H9 (cell line): ENCODE data around the gene GAP43. TPM values are rescaled to one million over a fixed set of nuclear protein-coding genes. Genes with fewer than 3 reads are reported as not detected.

ENCODE experiments used
- DNase-seq: peaks from one replicate; pipeline ENCODE4 v3.0.0-alpha.2; 2017
- H2AFZ ChIP-seq: one replicate; pipeline ENCODE4 v1.6.1; 2013; ENCODE audit warnings: mild to moderate bottlenecking, low read length, control low read depth, moderate library complexity
- H2AK5ac ChIP-seq: 2 replicates; pipeline ENCODE4 v1.6.1; 2013; ENCODE audit warnings: low read length, control low read depth, mixed read lengths; ENCODE audit not compliant: insufficient read length
- H2BK120ac ChIP-seq: one replicate; pipeline ENCODE4 v1.6.1; 2013; ENCODE audit warnings: low read depth, mild to moderate bottlenecking, low read length, control low read depth, inconsistent platforms; ENCODE audit not compliant: poor library complexity, severe bottlenecking
- H2BK12ac ChIP-seq: 2 replicates; pipeline ENCODE4 v1.6.1; 2013; ENCODE audit warnings: low read length, control low read depth, mixed read lengths, low read depth; ENCODE audit not compliant: insufficient read length
- H2BK15ac ChIP-seq: 2 replicates; pipeline ENCODE4 v1.6.1; 2013; ENCODE audit warnings: low read depth, low read length, control low read depth
- H2BK20ac ChIP-seq: one replicate; pipeline ENCODE4 v1.6.1; 2013; ENCODE audit warnings: low read depth, mild to moderate bottlenecking, low read length, control low read depth, inconsistent platforms; ENCODE audit not compliant: poor library complexity, severe bottlenecking
- H2BK5ac ChIP-seq: 2 replicates; pipeline ENCODE4 v1.6.1; 2013; ENCODE audit warnings: low read length, control low read depth, mixed read lengths; ENCODE audit not compliant: insufficient read length
- H3K14ac ChIP-seq: 2 replicates; pipeline ENCODE4 v1.6.1; 2013; ENCODE audit warnings: low read length, control low read depth; ENCODE audit not compliant: insufficient read depth
- H3K18ac ChIP-seq: 2 replicates; pipeline ENCODE4 v1.6.1; 2013; ENCODE audit warnings: low read depth, mild to moderate bottlenecking, mixed read lengths, low read length, control low read depth; ENCODE audit not compliant: insufficient read length
- H3K23ac ChIP-seq: 2 replicates; pipeline ENCODE4 v1.6.1; 2013; ENCODE audit warnings: low read length, control low read depth, mixed read lengths, low read depth; ENCODE audit not compliant: insufficient read length
- H3K23me2 ChIP-seq: 2 replicates; pipeline ENCODE4 v1.6.1; 2013; ENCODE audit warnings: low read depth, mild to moderate bottlenecking, mixed read lengths, low read length, control low read depth; ENCODE audit not compliant: insufficient read length, poor library complexity, severe bottlenecking
- H3K27ac ChIP-seq: 2 replicates; pipeline ENCODE4 v1.5.1; 2013; ENCODE audit warnings: low read length, control low read depth, mixed read lengths, low read depth; ENCODE audit not compliant: insufficient read length
- H3K27me3 ChIP-seq: 2 replicates; pipeline ENCODE4 v1.6.1; 2013; ENCODE audit warnings: low read length, control low read depth, inconsistent platforms; ENCODE audit not compliant: insufficient read depth
- H3K4ac ChIP-seq: 2 replicates; pipeline ENCODE4 v1.6.1; 2013; ENCODE audit warnings: low read depth, mild to moderate bottlenecking, control low read depth, inconsistent platforms, low read length, moderate library complexity
- H3K4me1 ChIP-seq: 2 replicates; pipeline ENCODE4 v1.6.1; 2013; ENCODE audit warnings: low read length, control low read depth, inconsistent platforms; ENCODE audit not compliant: insufficient read depth
- H3K4me2 ChIP-seq: 2 replicates; pipeline ENCODE4 v1.6.1; 2013; ENCODE audit warnings: low read length, control low read depth, mixed read lengths; ENCODE audit not compliant: insufficient read length, insufficient read depth
- H3K56ac ChIP-seq: 2 replicates; pipeline ENCODE4 v1.6.1; 2013; ENCODE audit warnings: low read depth, mild to moderate bottlenecking, mixed read lengths, low read length, control low read depth; ENCODE audit not compliant: insufficient read length
- H3K79me1 ChIP-seq: 2 replicates; pipeline ENCODE4 v1.6.1; 2013; ENCODE audit warnings: low read depth, mild to moderate bottlenecking, moderate library complexity, low read length, control low read depth, inconsistent platforms; ENCODE audit not compliant: insufficient read depth, poor library complexity, severe bottlenecking
- H3K79me2 ChIP-seq: 2 replicates; pipeline ENCODE4 v1.6.1; 2013; ENCODE audit warnings: low read length, control low read depth, inconsistent platforms; ENCODE audit not compliant: insufficient read depth
- H3K9ac ChIP-seq: 2 replicates; pipeline ENCODE4 v1.6.1; 2013; ENCODE audit warnings: low read length, control low read depth, mixed read lengths; ENCODE audit not compliant: insufficient read length; ENCODE audit errors: extremely low read depth
- H3K9me3 ChIP-seq: one replicate; pipeline ENCODE4 v1.6.1; 2013; ENCODE audit warnings: low read depth, low read length, inconsistent platforms; ENCODE audit not compliant: control insufficient read depth
- H3T11ph ChIP-seq: one replicate; pipeline ENCODE4 v1.6.1; 2013; ENCODE audit warnings: mild to moderate bottlenecking, low read length, control low read depth, inconsistent platforms
- H4K20me1 ChIP-seq: one replicate; pipeline ENCODE4 v1.6.1; 2013; ENCODE audit not compliant: control insufficient read depth, insufficient read length, insufficient read depth
- H4K5ac ChIP-seq: 2 replicates; pipeline ENCODE4 v1.6.1; 2013; ENCODE audit warnings: low read depth, mild to moderate bottlenecking, mixed read lengths, low read length, control low read depth; ENCODE audit not compliant: insufficient read length
- H4K8ac ChIP-seq: replicated peaks from 2 replicates; pipeline ENCODE4 v1.6.1; 2013; ENCODE audit warnings: low read length, control low read depth, mixed read lengths, low read depth; ENCODE audit not compliant: insufficient read length
- H4K91ac ChIP-seq: 2 replicates; pipeline ENCODE4 v1.6.1; 2013; ENCODE audit warnings: low read depth, mild to moderate bottlenecking, moderate library complexity, mixed read lengths, low read length, control low read depth; ENCODE audit not compliant: insufficient read length
- H3K27ac Mint-ChIP-seq, 3 experiments: 2 replicates in 2 of 3; 3 replicates in 1 of 3; pipeline ENCODE4 v1.8.0; 2020 to 2021; ENCODE audit warnings: mixed read lengths in 3 of 3, mild to moderate bottlenecking in 1 of 3, moderate library complexity in 1 of 3
- H3K27me3 Mint-ChIP-seq: 2 replicates; pipeline ENCODE4 v1.8.0; 2021; ENCODE audit warnings: low read depth, mild to moderate bottlenecking, moderate library complexity, mixed read lengths
- H3K36me3 Mint-ChIP-seq, 3 experiments: 2 replicates in 2 of 3; 3 replicates in 1 of 3; pipeline ENCODE4 v1.8.0; 2020 to 2021; ENCODE audit warnings: low read depth in 3 of 3, mixed read lengths in 3 of 3; ENCODE audit not compliant: insufficient read depth in 1 of 3
- H3K4me1 Mint-ChIP-seq, 2 experiments: 2 replicates each; pipeline ENCODE4 v1.8.0; 2020; ENCODE audit warnings: mixed read lengths in 2 of 2
- H3K4me3 Mint-ChIP-seq, 2 experiments: 2 replicates in 1 of 2; 3 replicates in 1 of 2; pipeline ENCODE4 v1.8.0; 2020 to 2021; ENCODE audit warnings: mild to moderate bottlenecking in 2 of 2, mixed read lengths in 2 of 2, moderate library complexity in 1 of 2
- H3K9me3 Mint-ChIP-seq, 2 experiments: 2 replicates in 1 of 2; 3 replicates in 1 of 2; pipeline ENCODE4 v1.8.0; 2020; ENCODE audit warnings: mild to moderate bottlenecking in 2 of 2, mixed read lengths in 2 of 2, moderate library complexity in 1 of 2
- CTCF ChIP-seq: fragments of 200-600 bp; sonication (generic); conservative IDR thresholded peaks from 3 replicates; pipeline ENCODE4 v1.8.0; 2021; ENCODE audit warnings: antibody characterized with exemption, mild to moderate bottlenecking
- WGBS: extraction: QIAGEN DNeasy Blood & Tissue Kit; methylation state at CpG from one replicate; pipeline ENCODE4 v1.1.7; 2013; ENCODE audit warnings: missing lambda C conversion rate, low lambda C conversion rate, mixed read lengths; ENCODE audit not compliant: insufficient read length; ENCODE audit errors: extremely low coverage; 5-methylcytosine and 5-hydroxymethylcytosine counted together
- total RNA-seq: library from RNA; stranded (reverse); gene quantifications from 2 replicates; pipeline ENCODE4 v1.2.1, GENCODE V29; 2021

Gene GAP43
- total RNA-seq, 1 experiment from 2014 or later = 12.8 TPM

GRCh38 chr3:115673881-115674280, 50.6 kb downstream of the GAP43 start:
- Histone ChIP-seq H3T11ph (no peak overlapping the region), H3K9me3 (no peaks in the 10 kb centered on the region), H4K5ac (no peak overlapping the region), H3K23ac (no peak overlapping the region), H2AK5ac (no peak overlapping the region), H3K4me1 (no peaks in the 10 kb centered on the region; the same call in 1 of the 2 replicates), H3K79me2 (0 out of 2 replicates have a peak, but pooled peaks cover 1% of the 10 kb centered on the region), H3K18ac (no peak overlapping the region), H2AFZ (no peak overlapping the region), H2BK12ac (no peak overlapping the region), H3K23me2 (no peaks in the 10 kb centered on the region), H3K9ac (no peak overlapping the region), H4K20me1 (no peaks in the 10 kb centered on the region), H3K27ac (no peak overlapping the region), H4K8ac (no peak overlapping the region), H3K56ac (no peak overlapping the region), H2BK120ac (no peak overlapping the region), H3K4me2 (no peak overlapping the region), H2BK20ac (no peak overlapping the region), H2BK5ac (no peak overlapping the region), H3K4ac (no peak overlapping the region), H3K79me1 (no peaks in the 10 kb centered on the region), H2BK15ac (no peak overlapping the region), H3K14ac (no peak overlapping the region), H3K27me3 (no peaks in the 10 kb centered on the region), H4K91ac (no peak overlapping the region)
- Mint-ChIP-seq H3K36me3 (no peaks in the 10 kb centered on the region; a peak in 1 of 7 replicates), H3K27me3 (no peaks in the 10 kb centered on the region), H3K27ac (no peak overlapping the region), H3K4me3 (no peak overlapping the region), H3K4me1 (no peaks in the 10 kb centered on the region), H3K9me3 (no peaks in the 10 kb centered on the region)
- no CpG with 5 or more reads among the region's 3 CpGs for WGBS
- no peak for TF ChIP-seq CTCF
- DNase-seq = no peak
